AML-193 (cell line): ENCODE data around the gene MACC1.
A peak's percentile ranks its signal among the peaks of the same experiment; 100 is the strongest.

Experiments
- DNase-seq, 2 experiments: peaks; one replicate each; lab custom pipeline; 2025; lab: John Stamatoyannopoulos, UW

Gene MACC1

GRCh38 chr7:20229646-20230500, 12.7 kb upstream of the MACC1 start:
- no peak for DNase-seq

GRCh38 chr7:20229081-20229480, 11.9 kb upstream of the MACC1 start:
- DNase-seq: no peak

DNA sequence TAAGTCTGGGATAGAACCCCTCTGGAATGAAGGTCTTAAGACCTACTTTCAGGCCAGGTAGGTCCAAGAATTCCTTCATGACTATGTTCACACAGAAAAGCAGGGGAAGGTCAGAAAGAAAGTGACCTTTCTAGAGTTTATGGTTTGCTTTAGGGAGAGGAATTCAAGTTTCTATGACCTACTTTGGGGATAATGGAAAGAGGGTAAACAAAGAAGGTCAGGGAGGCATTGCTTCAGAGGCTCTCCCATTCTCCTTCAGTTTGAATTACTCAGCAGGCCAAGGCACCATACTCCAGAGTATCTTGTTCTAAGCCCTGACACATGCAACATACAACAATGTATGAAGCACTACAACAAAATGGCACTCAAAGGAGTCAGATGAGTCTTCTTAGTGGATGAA, 11.5 kb upstream of the MACC1 start:
- no peak for DNase-seq

DNA sequence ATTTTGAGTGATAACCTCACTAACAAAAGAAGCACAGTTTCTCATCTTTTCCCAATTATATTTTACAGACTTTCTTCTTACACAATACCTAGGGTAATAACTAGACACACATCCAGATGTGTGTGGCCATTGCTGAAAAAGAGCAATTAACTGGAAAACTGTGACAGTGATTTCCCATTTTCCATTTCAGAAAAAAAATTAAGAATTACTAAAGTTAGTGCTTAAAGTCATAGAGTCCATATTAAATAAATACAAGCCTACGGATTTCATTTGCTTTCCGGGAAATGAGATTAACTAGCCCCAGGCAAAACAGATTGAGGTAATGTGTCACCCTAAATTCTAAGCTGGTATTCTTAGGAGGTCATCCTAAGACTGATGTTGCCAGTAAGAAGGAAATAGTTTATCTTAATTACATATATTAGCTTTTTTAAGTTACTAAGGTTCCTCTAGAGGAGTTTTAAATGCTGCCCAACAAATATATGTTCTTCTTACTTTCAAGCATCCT, 10.2 kb upstream of the MACC1 start:
- no peak for DNase-seq

GRCh38 chr7:20226860-20227259, 9.7 kb upstream of the MACC1 start:
- no peak for DNase-seq

DNA sequence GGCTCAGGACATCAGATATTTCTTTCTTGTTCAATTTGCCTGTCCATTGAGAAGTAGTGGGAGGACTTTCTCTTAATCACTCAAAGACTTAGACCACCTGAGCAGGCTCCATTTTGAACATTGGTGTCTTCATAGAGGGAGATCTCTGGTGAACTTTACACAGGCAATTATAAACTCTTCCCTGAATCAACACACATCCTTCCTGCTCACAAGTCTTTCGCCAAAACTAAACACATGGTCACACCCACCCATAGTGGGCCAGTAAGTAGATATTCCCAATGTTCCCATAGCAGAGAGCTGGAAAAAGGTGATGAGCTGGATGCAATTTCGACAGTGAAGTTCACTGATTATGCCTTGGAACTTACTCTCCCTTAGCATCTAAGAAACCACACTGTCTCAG, 8.2 kb upstream of the MACC1 start:
- no peak for DNase-seq

- peak; percentile 16 for DNase-seq
These were observed 6.8 kb upstream of the MACC1 start for GRCh38 chr7:20224025-20224424.

DNA sequence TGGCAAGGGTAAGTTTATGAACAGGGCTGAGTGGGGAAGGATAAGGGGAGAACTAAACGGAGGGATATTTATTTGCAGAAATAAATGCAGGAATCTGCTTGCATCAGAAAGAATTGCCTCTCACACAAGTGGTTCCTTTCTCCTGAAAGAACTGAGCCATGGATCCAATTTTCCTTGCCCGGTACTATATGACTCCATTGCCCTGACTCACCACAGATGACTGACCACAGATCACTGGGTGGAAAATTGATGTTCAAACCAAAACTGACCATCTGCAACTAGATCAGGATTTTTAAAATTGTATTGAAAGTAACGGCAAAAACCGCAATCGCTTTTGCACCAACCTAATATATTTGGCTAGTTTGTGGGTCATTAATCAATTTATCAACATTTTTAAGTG, 6.2 kb upstream of the MACC1 start:
- DNase-seq: no peak

- no peak for DNase-seq
These were observed 5.1 kb upstream of the MACC1 start for GRCh38 chr7:20222219-20222828.

GRCh38 chr7:20220921-20221547, 3.9 kb upstream of the MACC1 start:
- peak; percentile 15 to 38 for DNase-seq

- DNase-seq: peak; percentile 60 to 71
These were observed 3.1 kb upstream of the MACC1 start for GRCh38 chr7:20220293-20220761.

GRCh38 chr7:20219446-20220292, 2.5 kb upstream of the MACC1 start:
- DNase-seq: peak; percentile 96 to 99

- no peak for DNase-seq
These were observed 1.9 kb upstream of the MACC1 start for GRCh38 chr7:20219062-20219445.

- no peak for DNase-seq
These were observed 1.1 kb upstream of the MACC1 start for GRCh38 chr7:20218279-20218678.

DNA sequence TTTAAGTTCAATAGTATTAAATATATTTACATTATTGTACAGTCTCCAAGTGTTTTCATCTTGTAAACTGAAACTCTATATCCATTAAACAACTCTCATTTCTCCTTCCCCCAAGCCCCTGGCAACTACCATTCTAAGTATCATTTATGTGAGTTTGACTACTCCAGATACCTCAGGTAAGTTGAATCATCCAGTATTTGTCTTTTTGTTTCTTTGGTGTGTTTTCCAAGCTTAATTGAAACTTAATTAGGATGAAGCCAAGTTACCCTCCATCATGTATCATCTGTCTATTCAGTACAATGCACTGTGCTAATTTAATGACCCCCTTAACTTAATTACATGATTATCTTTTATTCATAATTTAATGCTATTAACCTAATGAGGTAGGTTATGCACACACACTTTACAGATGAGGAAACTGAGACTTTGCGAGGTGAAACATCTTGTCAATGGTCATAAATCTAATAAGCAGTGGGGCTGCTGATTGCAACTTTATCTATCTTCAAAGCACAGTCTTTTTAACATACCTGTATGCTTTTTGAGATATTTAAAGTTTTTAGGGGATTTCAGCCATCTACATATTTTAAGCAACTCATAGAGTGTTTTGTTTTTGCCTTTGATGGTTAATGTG, 663 bp downstream of the MACC1 start:
- DNase-seq: no peak

GRCh38 chr7:20214921-20215669, 2.1 kb downstream of the MACC1 start:
- DNase-seq: no peak

DNA sequence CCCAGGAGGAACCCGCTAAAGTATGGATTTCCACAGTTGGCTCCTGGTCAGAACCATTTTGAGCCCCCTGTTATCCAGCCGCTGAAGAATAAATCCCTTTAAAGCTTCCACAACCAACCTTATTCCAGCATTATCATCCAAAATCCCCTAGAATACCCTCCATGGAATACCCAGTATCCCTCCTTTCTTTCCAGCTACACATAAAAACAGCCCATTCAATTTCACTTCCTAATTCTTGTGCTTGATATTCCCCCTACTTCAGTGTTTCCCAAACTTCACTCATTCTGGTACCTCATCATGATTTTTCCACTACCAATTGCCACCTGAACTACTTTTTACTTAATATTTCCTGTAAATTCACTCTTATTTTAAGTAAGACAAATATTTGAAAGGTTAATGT, 3.1 kb downstream of the MACC1 start:
- no peak for DNase-seq

- no peak for DNase-seq
These were observed 3.8 kb downstream of the MACC1 start for GRCh38 chr7:20213378-20213777.

DNA sequence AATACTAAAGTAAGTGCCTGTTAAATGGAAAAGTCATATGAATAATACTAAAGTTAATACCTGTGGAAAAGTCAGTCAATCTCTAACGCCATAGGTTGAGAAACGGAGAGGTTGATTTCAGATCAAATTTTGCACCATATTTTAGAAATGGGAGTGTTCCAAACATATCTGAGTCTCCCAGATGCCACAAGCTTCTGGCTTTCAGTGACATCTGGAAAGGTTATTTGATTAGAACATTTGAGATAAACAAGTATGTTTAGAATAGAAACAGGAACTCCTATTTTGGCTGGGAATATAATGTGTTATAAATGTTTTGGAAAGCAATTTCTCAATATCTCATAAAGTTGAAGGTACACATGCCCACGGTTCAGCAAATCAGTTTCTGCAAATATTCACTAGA, 5.8 kb downstream of the MACC1 start:
- no peak for DNase-seq

DNA sequence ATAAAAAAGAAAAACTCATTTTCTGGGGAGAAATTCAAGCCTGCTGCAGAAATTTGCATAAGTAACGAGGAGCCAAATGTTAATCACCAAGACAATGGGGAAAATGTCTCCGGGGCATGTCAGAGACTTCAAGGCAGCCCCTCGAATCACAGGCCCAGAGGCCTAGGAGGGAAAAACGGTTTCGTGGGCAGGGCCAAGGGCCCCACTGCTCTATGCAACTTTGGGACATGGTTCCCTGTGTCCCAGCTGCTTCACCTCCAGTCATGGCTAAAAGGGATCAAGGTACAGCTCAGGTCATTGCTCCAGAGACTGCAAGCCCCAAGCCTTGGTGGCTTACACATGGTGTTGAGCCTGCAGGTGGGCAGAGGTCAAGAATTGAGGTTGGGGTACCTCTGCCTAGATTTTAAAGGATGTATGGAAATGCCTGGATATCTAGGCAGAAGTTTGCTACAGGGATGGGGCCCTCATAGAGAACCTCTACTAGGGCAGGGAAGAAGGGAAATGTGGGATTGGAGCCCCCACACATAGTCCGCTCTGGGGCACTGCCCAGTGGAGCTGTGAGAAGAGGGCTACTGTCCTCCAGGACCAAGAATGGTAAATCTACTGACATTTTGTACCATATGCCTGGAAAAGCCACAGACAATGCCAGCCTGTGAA, 8.4 kb downstream of the MACC1 start:
- no peak for DNase-seq
